K562 (cell line): ENCODE results near the gene CORO2A.

Experiments used
- CBX1 ChIP-seq: sonication (generic); IDR thresholded peaks from 2 replicates; pipeline ENCODE4 v1.6.1; 2016; ENCODE audit warnings: antibody characterized with exemption, low read depth, mild to moderate bottlenecking
- CTCF ChIP-seq, 3 experiments: IDR thresholded peaks in 2 of 3; conservative IDR thresholded peaks in 1 of 3; 2 replicates each; pipeline ENCODE4 v1.5.1; 2011 to 2012; ENCODE audit warnings: low read length in 3 of 3, mild to moderate bottlenecking in 3 of 3, control low read depth in 2 of 3, improper control_type of control experiment in 1 of 3, inconsistent platforms in 1 of 3, low read depth in 1 of 3, mixed read lengths in 1 of 3, moderate library complexity in 1 of 3; ENCODE audit not compliant: insufficient read depth in 2 of 3
- FOXP4 ChIP-seq: sonication (generic); formaldehyde crosslinking; IDR thresholded peaks from 2 replicates; pipeline ENCODE4 v1.8.0; 2022; ENCODE audit warnings: mild to moderate bottlenecking, missing genetic modification reagents, borderline replicate concordance
- KDM1A ChIP-seq, 2 experiments: fragments of 450-650 bp; IDR thresholded peaks; 2 replicates each; pipeline ENCODE4 v1.6.1; 2016; ENCODE audit warnings: mild to moderate bottlenecking in 2 of 2
- MAX ChIP-seq: sonication (generic); formaldehyde crosslinking; IDR thresholded peaks from 2 replicates; pipeline ENCODE4 v1.9.0; 2022; ENCODE audit warnings: mild to moderate bottlenecking, missing genetic modification reagents
- SMAD4 ChIP-seq: fragments of 250-450 bp; sonication (Bioruptor Pico); conservative IDR thresholded peaks from 2 replicates; pipeline ENCODE4 v1.8.0; 2021; ENCODE audit warnings: inconsistent platforms, mild to moderate bottlenecking, moderate library complexity
- SNAPC5 ChIP-seq: fragments of 250-450 bp; sonication (Bioruptor Pico); IDR thresholded peaks from 2 replicates; pipeline ENCODE4 v1.8.0; 2021; ENCODE audit warnings: moderate library complexity, mild to moderate bottlenecking, inconsistent platforms
- ZNF23 ChIP-seq: fragments of 250-450 bp; sonication (Bioruptor Pico); IDR thresholded peaks from 2 replicates; pipeline ENCODE4 v1.4.0; 2020; ENCODE audit warnings: mild to moderate bottlenecking
- ZNF644 ChIP-seq: fragments of 200-800 bp; sonication (Bioruptor generic); IDR thresholded peaks from 2 replicates; pipeline ENCODE4 v1.6.1; 2016; ENCODE audit warnings: low read depth, missing genetic modification characterization, missing compliant biosample characterization
- ZNF830 ChIP-seq: fragments of 250-450 bp; sonication (Bioruptor Pico); IDR thresholded peaks from 2 replicates; pipeline ENCODE4 v1.5.0; 2021; ENCODE audit warnings: mild to moderate bottlenecking

- TF ChIP-seq ZNF830 (no peak), CTCF (IDR thresholded peaks at IDR 0.05 in 2 of 3, conservative IDR thresholded peaks at IDR 0.05 in 1 of 3; ENCODE audit: insufficient read depth in 2 of 3, low read depth in 1 of 3, low read length in 3 of 3) (no peak), MAX (CRISPR knock-in tag) (no peak), SMAD4 (CRISPR knock-in tag) (no peak), ZNF644 (tag) (no peak), CBX1 (no peak), ZNF23 (no peak), KDM1A (IDR thresholded peaks at IDR 0.05) (no peak), FOXP4 (CRISPR knock-in tag) (no peak), SNAPC5 (no peak)
These were observed 3.2 kb upstream of the CORO2A start for GRCh38 chr9:98195671-98196070.
